Testis (tissue), 2 donors: Measurements from ENCODE around the gene NAPEPLD.

Experiments used
- CTCF ChIP-seq, 3 experiments: fragments of 450-650 bp in 2 of 3; fragments of 200-600 bp in 1 of 3; sonication (generic) in 1 of 3; IDR thresholded peaks; one replicate each; pipeline ENCODE4 v1.5.1; 2016 to 2019; ENCODE audit warnings: antibody characterized with exemption in 3 of 3, mild to moderate bottlenecking in 2 of 3, moderate library complexity in 1 of 3
- POLR2A ChIP-seq: fragments of 450-650 bp; IDR thresholded peaks from one replicate; pipeline ENCODE4 v1.6.1; 2017; ENCODE audit warnings: antibody characterized with exemption, mild to moderate bottlenecking, moderate library complexity

DNA sequence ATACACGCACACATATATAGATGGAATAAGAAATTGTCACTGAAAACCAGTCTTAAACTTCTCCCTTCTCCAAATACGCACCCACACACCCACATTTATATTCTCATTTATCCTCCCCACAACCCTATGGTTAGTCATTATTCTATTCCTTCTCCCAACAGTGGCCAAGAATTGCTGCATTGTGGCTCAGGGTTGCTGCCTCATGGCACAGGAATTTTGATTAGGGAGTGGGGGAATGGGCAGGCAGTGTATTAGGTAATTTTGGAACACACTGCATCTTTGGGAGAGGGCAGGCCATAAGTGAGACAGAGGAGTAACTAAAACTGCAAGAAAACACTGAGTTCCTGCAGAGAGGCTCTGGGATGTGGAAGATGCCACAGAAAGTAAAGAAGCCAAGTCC is 35.7 kb downstream of the NAPEPLD start:
- TF ChIP-seq CTCF (IDR thresholded peaks at IDR 0.05): no peak
- no peak for TF ChIP-seq POLR2A
